Activated naive CD8-positive, alpha-beta T cell (primary cell): Measurements from ENCODE around the gene CORO1C.
"Not testable (repeated sequence)": the region's sequence is repeated elsewhere in the genome, so short reads cannot be mapped to it uniquely, and the experiment has no call there.

ENCODE experiments used
- H3K27ac Mint-ChIP-seq: one replicate; pipeline ENCODE4 v1.8.0; 2021; ENCODE audit warnings: mixed read lengths
- H3K27me3 Mint-ChIP-seq: one replicate; pipeline ENCODE4 v1.8.0; 2021; ENCODE audit warnings: mixed read lengths
- H3K36me3 Mint-ChIP-seq: one replicate; pipeline ENCODE4 v1.8.0; 2021; ENCODE audit warnings: mixed read lengths
- H3K4me1 Mint-ChIP-seq: one replicate; pipeline ENCODE4 v1.8.0; 2021; ENCODE audit warnings: low read depth, mixed read lengths
- H3K4me3 Mint-ChIP-seq: one replicate; pipeline ENCODE4 v1.8.0; 2021; ENCODE audit warnings: mild to moderate bottlenecking, mixed read lengths
- H3K9me3 Mint-ChIP-seq: one replicate; pipeline ENCODE4 v1.8.0; 2021; ENCODE audit warnings: low read depth, mixed read lengths

Gene CORO1C

GRCh38 chr12:108666401-108666881, 64.9 kb downstream of the CORO1C start:
- Mint-ChIP-seq H3K4me1 (peaks cover 18% of the 10 kb centered on the region), H3K36me3 (no peaks in the 10 kb centered on the region), H3K27ac (no peak overlapping the region)

GRCh38 chr12:108665608-108666202, 65.6 kb downstream of the CORO1C start:
- Mint-ChIP-seq H3K27ac (no peak overlapping the region), H3K9me3 (no peaks in the 10 kb centered on the region), H3K36me3 (no peaks in the 10 kb centered on the region), H3K4me1 (peaks cover 18% of the 10 kb centered on the region), H3K27me3 (no peaks in the 10 kb centered on the region), H3K4me3 (no peak overlapping the region)

More at GRCh38 chr12:108666401-108666881, 64.9 kb downstream of the CORO1C start:
- H3K27me3 Mint-ChIP-seq, result no peaks in the 10 kb centered on the region
- H3K9me3 Mint-ChIP-seq, result no peaks in the 10 kb centered on the region
- H3K4me3 Mint-ChIP-seq, result no peak overlapping the region

- peak overlapping the region; percentile 87 for H3K27ac Mint-ChIP-seq
- H3K4me3 Mint-ChIP-seq, result no peak overlapping the region
- H3K9me3 Mint-ChIP-seq, result no peaks in the 10 kb centered on the region
- peaks cover 18% of the 10 kb centered on the region for H3K4me1 Mint-ChIP-seq
- no peaks in the 10 kb centered on the region for H3K36me3 Mint-ChIP-seq
- no peaks in the 10 kb centered on the region for H3K27me3 Mint-ChIP-seq
These were observed 66.7 kb downstream of the CORO1C start for GRCh38 chr12:108664338-108665258.

GRCh38 chr12:108663324-108664015, 67.8 kb downstream of the CORO1C start:
- Mint-ChIP-seq H3K27me3 (no peaks in the 10 kb centered on the region), H3K27ac (peak overlapping the region; percentile 66), H3K36me3 (peaks cover 2% of the 10 kb centered on the region), H3K9me3 (no peaks in the 10 kb centered on the region), H3K4me1 (peaks cover 18% of the 10 kb centered on the region), H3K4me3 (no peak overlapping the region)

GRCh38 chr12:108658115-108658514, 73.2 kb downstream of the CORO1C start:
- H3K27ac Mint-ChIP-seq, H3K4me3 Mint-ChIP-seq, H3K27me3 Mint-ChIP-seq, H3K9me3 Mint-ChIP-seq, H3K4me1 Mint-ChIP-seq: not testable (repeated sequence)
- peaks cover 11% of the 10 kb centered on the region for H3K36me3 Mint-ChIP-seq

- H3K4me1 Mint-ChIP-seq, result peaks cover 2% of the 10 kb centered on the region
- H3K27ac Mint-ChIP-seq, result no peak overlapping the region
- peaks cover 11% of the 10 kb centered on the region for H3K36me3 Mint-ChIP-seq
- no peaks in the 10 kb centered on the region for H3K9me3 Mint-ChIP-seq
- no peaks in the 10 kb centered on the region for H3K27me3 Mint-ChIP-seq
- H3K4me3 Mint-ChIP-seq, result no peak overlapping the region
These were observed 74.1 kb downstream of the CORO1C start for GRCh38 chr12:108657130-108657745.

- H3K27me3 Mint-ChIP-seq, H3K4me3 Mint-ChIP-seq, H3K9me3 Mint-ChIP-seq, H3K27ac Mint-ChIP-seq, H3K4me1 Mint-ChIP-seq: not testable (repeated sequence)
- peaks cover 13% of the 10 kb centered on the region for H3K36me3 Mint-ChIP-seq
These were observed 75.1 kb downstream of the CORO1C start for GRCh38 chr12:108656247-108656646.

- H3K4me3 Mint-ChIP-seq, H3K9me3 Mint-ChIP-seq, H3K4me1 Mint-ChIP-seq, H3K27ac Mint-ChIP-seq, H3K27me3 Mint-ChIP-seq: not testable (repeated sequence)
- peaks cover 13% of the 10 kb centered on the region for H3K36me3 Mint-ChIP-seq
These were observed 75.5 kb downstream of the CORO1C start for GRCh38 chr12:108655812-108656175.

- peaks cover 13% of the 10 kb centered on the region for H3K36me3 Mint-ChIP-seq
- not testable (repeated sequence) for H3K9me3 Mint-ChIP-seq, H3K4me3 Mint-ChIP-seq, H3K27me3 Mint-ChIP-seq, H3K4me1 Mint-ChIP-seq, H3K27ac Mint-ChIP-seq
These were observed 76.7 kb downstream of the CORO1C start for GRCh38 chr12:108654622-108655021.

GRCh38 chr12:108653922-108654321, 77.4 kb downstream of the CORO1C start:
- peaks cover 10% of the 10 kb centered on the region for H3K4me1 Mint-ChIP-seq
- no peaks in the 10 kb centered on the region for H3K27me3 Mint-ChIP-seq
- H3K36me3 Mint-ChIP-seq, result peaks cover 13% of the 10 kb centered on the region
- H3K9me3 Mint-ChIP-seq, result no peaks in the 10 kb centered on the region
- H3K4me3 Mint-ChIP-seq, result no peak overlapping the region
- no peak overlapping the region for H3K27ac Mint-ChIP-seq

GRCh38 chr12:108653082-108653516, 78.2 kb downstream of the CORO1C start:
- H3K27me3 Mint-ChIP-seq, result no peaks in the 10 kb centered on the region
- no peak overlapping the region for H3K4me3 Mint-ChIP-seq
- H3K27ac Mint-ChIP-seq, result no peak overlapping the region
- H3K4me1 Mint-ChIP-seq, result peaks cover 12% of the 10 kb centered on the region
- no peaks in the 10 kb centered on the region for H3K9me3 Mint-ChIP-seq
- H3K36me3 Mint-ChIP-seq, result peaks cover 12% of the 10 kb centered on the region

GRCh38 chr12:108650083-108650482, 81.2 kb downstream of the CORO1C start:
- H3K9me3 Mint-ChIP-seq, result no peaks in the 10 kb centered on the region
- H3K4me3 Mint-ChIP-seq, result no peak overlapping the region
- no peak overlapping the region for H3K27ac Mint-ChIP-seq
- H3K36me3 Mint-ChIP-seq, result peaks cover 5% of the 10 kb centered on the region
- H3K27me3 Mint-ChIP-seq, result no peaks in the 10 kb centered on the region
- H3K4me1 Mint-ChIP-seq, result peaks cover 37% of the 10 kb centered on the region

GRCh38 chr12:108649669-108650068, 81.6 kb downstream of the CORO1C start:
- H3K27me3 Mint-ChIP-seq, result no peaks in the 10 kb centered on the region
- H3K36me3 Mint-ChIP-seq, result peaks cover 5% of the 10 kb centered on the region
- H3K9me3 Mint-ChIP-seq, result no peaks in the 10 kb centered on the region
- no peak overlapping the region for H3K4me3 Mint-ChIP-seq
- H3K27ac Mint-ChIP-seq, result peak overlapping the region; percentile 68
- peaks cover 41% of the 10 kb centered on the region for H3K4me1 Mint-ChIP-seq

GRCh38 chr12:108649126-108649525, 82.2 kb downstream of the CORO1C start:
- Mint-ChIP-seq H3K4me3 (no peak overlapping the region), H3K27me3 (no peaks in the 10 kb centered on the region), H3K36me3 (peaks cover 5% of the 10 kb centered on the region), H3K9me3 (no peaks in the 10 kb centered on the region), H3K27ac (peak overlapping the region; percentile 68), H3K4me1 (peaks cover 47% of the 10 kb centered on the region)

- H3K4me3 Mint-ChIP-seq, result no peak overlapping the region
- H3K4me1 Mint-ChIP-seq, result peaks cover 47% of the 10 kb centered on the region
- H3K9me3 Mint-ChIP-seq, result no peaks in the 10 kb centered on the region
- H3K27ac Mint-ChIP-seq, result no peak overlapping the region
- H3K27me3 Mint-ChIP-seq, result no peaks in the 10 kb centered on the region
- H3K36me3 Mint-ChIP-seq, result peaks cover 5% of the 10 kb centered on the region
These were observed 82.9 kb downstream of the CORO1C start for GRCh38 chr12:108648371-108648770.
